ENCODE results near the gene PTGES3L. TPM values are rescaled to one million over a fixed set of nuclear protein-coding genes. Genes with fewer than 3 reads are reported as not detected.

PTGES3L gene
- total and polyA plus RNA-seq, 2 of the 13 experiments (the other 11 are each of a cell fraction or from before 2014, with no cell fraction given): 1.2 to 2.9 TPM

DNA sequence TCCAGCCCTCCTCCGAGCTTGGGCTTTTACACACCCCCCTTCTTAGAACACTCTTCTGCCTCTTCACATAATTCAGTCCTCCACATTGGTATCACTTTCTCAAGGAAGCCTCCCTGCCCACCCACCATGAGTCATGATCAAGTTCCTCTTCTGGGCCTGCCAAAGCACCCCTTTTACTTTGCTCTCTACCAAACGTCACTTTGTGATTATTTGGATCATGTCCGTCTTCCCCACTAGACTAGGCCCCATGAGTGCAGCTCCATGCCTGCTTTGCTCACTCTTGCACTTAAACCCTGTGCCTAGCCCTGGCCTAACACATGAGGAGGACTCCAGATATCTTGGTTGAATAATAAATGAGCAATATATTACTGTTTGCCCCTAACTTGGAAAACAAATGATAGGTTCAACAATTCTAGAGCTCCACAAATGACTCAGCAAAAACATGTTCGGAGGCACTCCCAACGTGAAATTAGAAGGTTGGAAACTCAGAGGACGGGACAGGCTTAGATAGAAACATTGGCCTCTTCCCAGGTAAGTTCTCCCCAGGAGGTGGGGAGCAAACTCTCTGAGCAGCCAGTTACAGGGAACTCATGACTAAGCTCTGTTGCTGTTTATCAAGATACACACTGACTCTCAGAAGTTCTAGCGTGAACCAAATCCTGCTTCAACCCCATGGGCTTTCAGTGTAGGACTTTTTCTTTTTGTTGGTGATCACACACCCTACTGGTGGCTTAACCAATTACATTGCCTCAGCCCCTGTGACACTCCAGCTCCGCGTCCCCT lies 51.0 kb downstream of the PTGES3L start (continued):
- TF ChIP-seq, protein P1, sequence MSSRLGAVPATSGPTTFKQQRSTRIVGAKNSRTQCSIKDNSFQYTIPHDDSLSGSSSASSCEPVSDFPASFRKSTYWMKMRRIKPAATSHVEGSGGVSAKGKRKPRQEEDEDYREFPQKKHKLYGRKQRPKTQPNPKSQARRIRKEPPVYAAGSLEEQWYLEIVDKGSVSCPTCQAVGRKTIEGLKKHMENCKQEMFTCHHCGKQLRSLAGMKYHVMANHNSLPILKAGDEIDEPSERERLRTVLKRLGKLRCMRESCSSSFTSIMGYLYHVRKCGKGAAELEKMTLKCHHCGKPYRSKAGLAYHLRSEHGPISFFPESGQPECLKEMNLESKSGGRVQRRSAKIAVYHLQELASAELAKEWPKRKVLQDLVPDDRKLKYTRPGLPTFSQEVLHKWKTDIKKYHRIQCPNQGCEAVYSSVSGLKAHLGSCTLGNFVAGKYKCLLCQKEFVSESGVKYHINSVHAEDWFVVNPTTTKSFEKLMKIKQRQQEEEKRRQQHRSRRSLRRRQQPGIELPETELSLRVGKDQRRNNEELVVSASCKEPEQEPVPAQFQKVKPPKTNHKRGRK (CRISPR knock-in tag; IDR thresholded peaks at IDR 0.05): 0 out of 2 replicates have a peak, but pooled peaks have one; percentile 26
- TF ChIP-seq TBX2 (CRISPR knock-in tag; IDR thresholded peaks at IDR 0.05; ENCODE audit: borderline replicate concordance): peak; percentile 38; the same call in 1 of the 2 replicates
- peak; percentile 66; the same call in 1 of the 2 replicates for TF ChIP-seq HDAC2 (CRISPR knock-in tag; IDR thresholded peaks at IDR 0.05)
- TF ChIP-seq PHF8 (CRISPR knock-in tag; IDR thresholded peaks at IDR 0.05): 0 out of 2 replicates have a peak, but pooled peaks have one; percentile 39
- no peak for TF ChIP-seq ZBTB3 (CRISPR knock-in tag; IDR thresholded peaks at IDR 0.05; ENCODE audit: borderline replicate concordance, low read depth)
- TF ChIP-seq HNF4A (CRISPR knock-in tag; IDR thresholded peaks at IDR 0.05): 0 out of 2 replicates have a peak, but pooled peaks have one; percentile 21
- TF ChIP-seq, protein P2, sequence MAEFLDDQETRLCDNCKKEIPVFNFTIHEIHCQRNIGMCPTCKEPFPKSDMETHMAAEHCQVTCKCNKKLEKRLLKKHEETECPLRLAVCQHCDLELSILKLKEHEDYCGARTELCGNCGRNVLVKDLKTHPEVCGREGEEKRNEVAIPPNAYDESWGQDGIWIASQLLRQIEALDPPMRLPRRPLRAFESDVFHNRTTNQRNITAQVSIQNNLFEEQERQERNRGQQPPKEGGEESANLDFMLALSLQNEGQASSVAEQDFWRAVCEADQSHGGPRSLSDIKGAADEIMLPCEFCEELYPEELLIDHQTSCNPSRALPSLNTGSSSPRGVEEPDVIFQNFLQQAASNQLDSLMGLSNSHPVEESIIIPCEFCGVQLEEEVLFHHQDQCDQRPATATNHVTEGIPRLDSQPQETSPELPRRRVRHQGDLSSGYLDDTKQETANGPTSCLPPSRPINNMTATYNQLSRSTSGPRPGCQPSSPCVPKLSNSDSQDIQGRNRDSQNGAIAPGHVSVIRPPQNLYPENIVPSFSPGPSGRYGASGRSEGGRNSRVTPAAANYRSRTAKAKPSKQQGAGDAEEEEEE (CRISPR knock-in tag; IDR thresholded peaks at IDR 0.05; ENCODE audit: borderline replicate concordance): no peak
- TF ChIP-seq CCAR2 (optimal IDR thresholded peaks at IDR 0.05; ENCODE audit: low read depth, low read length): no peak
- peak; percentile 27 for TF ChIP-seq ZFP36L1 (CRISPR knock-in tag; IDR thresholded peaks at IDR 0.05)
- TF ChIP-seq, protein P3, sequence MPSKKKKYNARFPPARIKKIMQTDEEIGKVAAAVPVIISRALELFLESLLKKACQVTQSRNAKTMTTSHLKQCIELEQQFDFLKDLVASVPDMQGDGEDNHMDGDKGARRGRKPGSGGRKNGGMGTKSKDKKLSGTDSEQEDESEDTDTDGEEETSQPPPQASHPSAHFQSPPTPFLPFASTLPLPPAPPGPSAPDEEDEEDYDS (CRISPR knock-in tag; IDR thresholded peaks at IDR 0.05): peak; percentile 57; the same call in 1 of the 2 replicates
- TF ChIP-seq FOXA1 (IDR thresholded peaks at IDR 0.05): no peak
- TF ChIP-seq FOXA1 (CRISPR knock-in tag; IDR thresholded peaks at IDR 0.05): peak; percentile 57; the same call in 1 of the 2 replicates
- TF ChIP-seq ZNF292 (CRISPR knock-in tag; IDR thresholded peaks at IDR 0.05; ENCODE audit: borderline replicate concordance, low read depth): 0 out of 2 replicates have a peak, but pooled peaks have one; percentile 30
- TF ChIP-seq, protein P4, sequence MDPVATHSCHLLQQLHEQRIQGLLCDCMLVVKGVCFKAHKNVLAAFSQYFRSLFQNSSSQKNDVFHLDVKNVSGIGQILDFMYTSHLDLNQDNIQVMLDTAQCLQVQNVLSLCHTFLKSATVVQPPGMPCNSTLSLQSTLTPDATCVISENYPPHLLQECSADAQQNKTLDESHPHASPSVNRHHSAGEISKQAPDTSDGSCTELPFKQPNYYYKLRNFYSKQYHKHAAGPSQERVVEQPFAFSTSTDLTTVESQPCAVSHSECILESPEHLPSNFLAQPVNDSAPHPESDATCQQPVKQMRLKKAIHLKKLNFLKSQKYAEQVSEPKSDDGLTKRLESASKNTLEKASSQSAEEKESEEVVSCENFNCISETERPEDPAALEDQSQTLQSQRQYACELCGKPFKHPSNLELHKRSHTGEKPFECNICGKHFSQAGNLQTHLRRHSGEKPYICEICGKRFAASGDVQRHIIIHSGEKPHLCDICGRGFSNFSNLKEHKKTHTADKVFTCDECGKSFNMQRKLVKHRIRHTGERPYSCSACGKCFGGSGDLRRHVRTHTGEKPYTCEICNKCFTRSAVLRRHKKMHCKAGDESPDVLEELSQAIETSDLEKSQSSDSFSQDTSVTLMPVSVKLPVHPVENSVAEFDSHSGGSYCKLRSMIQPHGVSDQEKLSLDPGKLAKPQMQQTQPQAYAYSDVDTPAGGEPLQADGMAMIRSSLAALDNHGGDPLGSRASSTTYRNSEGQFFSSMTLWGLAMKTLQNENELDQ (CRISPR knock-in tag; IDR thresholded peaks at IDR 0.05; ENCODE audit: borderline replicate concordance): no peak
- peak; percentile 15; the same call in 1 of the 2 replicates for TF ChIP-seq RFX3 (CRISPR knock-in tag; IDR thresholded peaks at IDR 0.05)
- peak; percentile 64 for TF ChIP-seq HDAC1 (CRISPR knock-in tag; IDR thresholded peaks at IDR 0.05)

Data from HepG2 (cell line).